ENCODE data around the gene SP1. TPM values are rescaled to one million over a fixed set of nuclear protein-coding genes. Genes with fewer than 3 reads are reported as not detected.

Gene SP1
- total and polyA plus RNA-seq, 2 of the 4 experiments (the other 2 are of a cell fraction), result 19.7 to 53.6 TPM

- TF ChIP-seq POLR2A (IDR thresholded peaks at IDR 0.05; ENCODE audit: low read depth, low read length) (no peak), CEBPB (IDR thresholded peaks at IDR 0.05; ENCODE audit: low read depth, low read length) (no peak)
Measured at GRCh38 chr12:53465679-53466078, 85.7 kb downstream of the SP1 start (continued).

Other genes starting within 250 kb of the SP1 start
- 11.7 and 13.1 TPM in 2 replicates for gene ZNF740, start 199.5 kb upstream of the SP1 start, total RNA-seq (2012; rRNA removed)
- 7.0 and 14.0 TPM in 2 replicates for gene ZNF740, start 199.5 kb upstream of the SP1 start, polyA plus RNA-seq (2012; rRNA removed)
- 5.0 and 5.4 TPM in 2 replicates for gene CSAD, start 199.3 kb upstream of the SP1 start, total RNA-seq (2012; rRNA removed)
- 39.8 and 45.6 TPM in 2 replicates for gene CSAD, start 199.3 kb upstream of the SP1 start, polyA plus RNA-seq (2012; rRNA removed)
- under 0.01 and 0.18 TPM in 2 replicates for gene ITGB7, start 172.9 kb upstream of the SP1 start, total RNA-seq (2012; rRNA removed)
- 0.44 and 0.60 TPM in 2 replicates for gene ITGB7, start 172.9 kb upstream of the SP1 start, polyA plus RNA-seq (2012; rRNA removed)
- 7.5 and 7.9 TPM in 2 replicates for gene RARG, start 148.0 kb upstream of the SP1 start, total RNA-seq (2012; rRNA removed)
- gene RARG, start 148.0 kb upstream of the SP1 start, polyA plus RNA-seq (2012; rRNA removed), result 28.6 and 30.9 TPM in 2 replicates
- 5.6 and 6.5 TPM in 2 replicates for gene ESPL1, start 111.9 kb upstream of the SP1 start, total RNA-seq (2012; rRNA removed)
- 8.6 and 9.2 TPM in 2 replicates for gene ESPL1, start 111.9 kb upstream of the SP1 start, polyA plus RNA-seq (2012; rRNA removed)
- gene PFDN5, start 84.6 kb upstream of the SP1 start, total RNA-seq (2012; rRNA removed), result 764 and 1,011 TPM in 2 replicates
- gene PFDN5, start 84.6 kb upstream of the SP1 start, polyA plus RNA-seq (2012; rRNA removed), result 1,210 and 1,338 TPM in 2 replicates
- gene MYG1, start 80.5 kb upstream of the SP1 start, total RNA-seq (2012; rRNA removed), result 47.2 and 49.8 TPM in 2 replicates
- 63.7 and 73.6 TPM in 2 replicates for gene MYG1, start 80.5 kb upstream of the SP1 start, polyA plus RNA-seq (2012; rRNA removed)
- gene AAAS, start 58.6 kb upstream of the SP1 start, total RNA-seq (2012; rRNA removed), result 37.5 and 44.6 TPM in 2 replicates
- 67.1 and 71.9 TPM in 2 replicates for gene AAAS, start 58.6 kb upstream of the SP1 start, polyA plus RNA-seq (2012; rRNA removed)
- gene SP7, start 43.8 kb upstream of the SP1 start, total RNA-seq (2012; rRNA removed), result not detected in 2 replicates
- gene SP7, start 43.8 kb upstream of the SP1 start, polyA plus RNA-seq (2012; rRNA removed), result not detected in 2 replicates
- gene AMHR2, start 43.7 kb downstream of the SP1 start, total RNA-seq (2012; rRNA removed), result not detected in 2 replicates
- gene AMHR2, start 43.7 kb downstream of the SP1 start, polyA plus RNA-seq (2012; rRNA removed), result not detected in 2 replicates
- gene PRR13, start 61.6 kb downstream of the SP1 start, total RNA-seq (2012; rRNA removed), result 25.5 and 31.4 TPM in 2 replicates
- 95.7 and 114 TPM in 2 replicates for gene PRR13, start 61.6 kb downstream of the SP1 start, polyA plus RNA-seq (2012; rRNA removed)
- gene PCBP2, start 71.9 kb downstream of the SP1 start, total RNA-seq (2012; rRNA removed), result 190 and 198 TPM in 2 replicates
- 409 and 586 TPM in 2 replicates for gene PCBP2, start 71.9 kb downstream of the SP1 start, polyA plus RNA-seq (2012; rRNA removed)
- gene MAP3K12, start 119.3 kb downstream of the SP1 start, total RNA-seq (2012; rRNA removed), result 20.6 and 29.0 TPM in 2 replicates
- gene MAP3K12, start 119.3 kb downstream of the SP1 start, polyA plus RNA-seq (2012; rRNA removed), result 48.6 and 52.5 TPM in 2 replicates
- gene TARBP2, start 121.1 kb downstream of the SP1 start, total RNA-seq (2012; rRNA removed), result 27.4 and 27.8 TPM in 2 replicates
- gene TARBP2, start 121.1 kb downstream of the SP1 start, polyA plus RNA-seq (2012; rRNA removed), result 46.1 and 49.6 TPM in 2 replicates
- gene NPFF, start 127.3 kb downstream of the SP1 start, total RNA-seq (2012; rRNA removed), result not detected in 2 replicates
- not detected in 2 replicates for gene NPFF, start 127.3 kb downstream of the SP1 start, polyA plus RNA-seq (2012; rRNA removed)
- 7.0 and 9.4 TPM in 2 replicates for gene ATF7, start 246.2 kb downstream of the SP1 start, total RNA-seq (2012; rRNA removed)
- 15.2 and 16.3 TPM in 2 replicates for gene ATF7, start 246.2 kb downstream of the SP1 start, polyA plus RNA-seq (2012; rRNA removed)

Measured in IMR-90 (cell line).